MCF 10A (cell line): Measurements from ENCODE around the gene KCNJ3. TPM values are rescaled to one million over a fixed set of nuclear protein-coding genes. Genes with fewer than 3 reads are reported as not detected.

Experiments used
- BruUV-seq: library from RNA; stranded (reverse); fragments of 400-500 nt; replicated peaks from 2 replicates; lab custom pipeline; 2021; lab: Mats Ljungman, UMichigan
- CTCF ChIA-PET: fragments of 300-600 bp; sonication (Branson Sonifier 250); formaldehyde crosslinking; extraction: SDS; loops from one replicate; lab custom pipeline; 2021; ENCODE audit warnings: antibody characterized with exemption, inconsistent platforms; lab: Yijun Ruan, JAX
- POLR2A ChIA-PET: fragments of 300-600, 350-650 bp; sonication (Branson Sonifier 250); formaldehyde crosslinking; extraction: SDS; loops from one replicate; lab custom pipeline; 2020; ENCODE audit warnings: antibody characterized with exemption, inconsistent platforms; lab: Yijun Ruan, JAX
- DNase-seq: peaks from one replicate; pipeline ENCODE4 v3.0.0-alpha.2; 2018; ENCODE audit not compliant: unreplicated experiment
- H3K27ac Mint-ChIP-seq: one replicate; pipeline ENCODE4 v1.8.0; 2022; ENCODE audit warnings: mild to moderate bottlenecking, low read depth, mixed read lengths; ENCODE audit not compliant: unreplicated experiment
- H3K27me3 Mint-ChIP-seq: one replicate; pipeline ENCODE4 v1.8.0; 2022; ENCODE audit warnings: mixed read lengths; ENCODE audit not compliant: insufficient read depth, unreplicated experiment
- H3K36me3 Mint-ChIP-seq: one replicate; pipeline ENCODE4 v1.8.0; 2022; ENCODE audit warnings: mild to moderate bottlenecking, moderate library complexity, mixed read lengths; ENCODE audit not compliant: insufficient read depth, unreplicated experiment
- H3K4me1 Mint-ChIP-seq: one replicate; pipeline ENCODE4 v1.8.0; 2022; ENCODE audit warnings: mixed read lengths; ENCODE audit not compliant: insufficient read depth, unreplicated experiment
- H3K4me3 Mint-ChIP-seq: one replicate; pipeline ENCODE4 v1.8.0; 2022; ENCODE audit warnings: mild to moderate bottlenecking, moderate library complexity, mixed read lengths; ENCODE audit not compliant: unreplicated experiment
- H3K9me3 Mint-ChIP-seq: one replicate; pipeline ENCODE4 v1.8.0; 2022; ENCODE audit warnings: mixed read lengths; ENCODE audit not compliant: unreplicated experiment
- intact Hi-C: fragments of 100-400 bp; cut with micrococcal nuclease; formaldehyde crosslinking; loops from 2 replicates; pipeline ENCODE4 v1.14.1; 2022
- total RNA-seq: library from RNA; stranded (reverse); gene quantifications from 2 replicates; pipeline ENCODE4 v1.2.3, GENCODE V29; 2022
- TF ChIP-seq, protein P1 (sequence below): fragments of 200-600 bp; IDR thresholded peaks from one replicate; pipeline ENCODE4 v1.8.0; 2022; ENCODE audit warnings: antibody characterized with exemption, mild to moderate bottlenecking; ENCODE audit not compliant: unreplicated experiment

KCNJ3 gene
- total RNA-seq, 1 experiment from 2014 or later: not detected

DNA sequence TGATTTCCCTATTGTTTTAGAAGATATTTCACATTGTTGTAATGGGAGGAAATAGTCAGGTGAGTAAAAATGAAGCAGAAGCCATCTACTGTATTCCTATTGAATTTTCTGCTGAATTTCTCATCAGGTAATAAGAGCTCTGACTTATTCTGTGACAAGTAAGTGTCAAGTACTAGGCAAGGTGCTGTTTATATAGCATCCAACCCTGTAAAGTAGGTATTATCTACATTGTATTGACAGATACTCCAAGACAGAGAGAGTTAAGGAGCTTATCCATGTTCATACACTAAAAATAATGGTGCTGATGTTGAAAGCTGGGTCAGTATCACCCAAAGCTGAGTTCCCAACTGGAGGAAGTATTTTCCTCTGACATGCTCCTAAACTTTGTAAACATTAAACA is 106.0 kb downstream of the KCNJ3 start:
- H3K4me3 Mint-ChIP-seq: no peak overlapping the region
- BruUV-seq: no TSS peak
- no peak for DNase-seq
- no peaks in the 10 kb centered on the region for H3K36me3 Mint-ChIP-seq
- H3K27me3 Mint-ChIP-seq: peaks cover 50% of the 10 kb centered on the region
- intact Hi-C loops: no loop called here
- H3K9me3 Mint-ChIP-seq: no peaks in the 10 kb centered on the region
- H3K4me1 Mint-ChIP-seq: no peaks in the 10 kb centered on the region
- TF ChIP-seq, protein P1, sequence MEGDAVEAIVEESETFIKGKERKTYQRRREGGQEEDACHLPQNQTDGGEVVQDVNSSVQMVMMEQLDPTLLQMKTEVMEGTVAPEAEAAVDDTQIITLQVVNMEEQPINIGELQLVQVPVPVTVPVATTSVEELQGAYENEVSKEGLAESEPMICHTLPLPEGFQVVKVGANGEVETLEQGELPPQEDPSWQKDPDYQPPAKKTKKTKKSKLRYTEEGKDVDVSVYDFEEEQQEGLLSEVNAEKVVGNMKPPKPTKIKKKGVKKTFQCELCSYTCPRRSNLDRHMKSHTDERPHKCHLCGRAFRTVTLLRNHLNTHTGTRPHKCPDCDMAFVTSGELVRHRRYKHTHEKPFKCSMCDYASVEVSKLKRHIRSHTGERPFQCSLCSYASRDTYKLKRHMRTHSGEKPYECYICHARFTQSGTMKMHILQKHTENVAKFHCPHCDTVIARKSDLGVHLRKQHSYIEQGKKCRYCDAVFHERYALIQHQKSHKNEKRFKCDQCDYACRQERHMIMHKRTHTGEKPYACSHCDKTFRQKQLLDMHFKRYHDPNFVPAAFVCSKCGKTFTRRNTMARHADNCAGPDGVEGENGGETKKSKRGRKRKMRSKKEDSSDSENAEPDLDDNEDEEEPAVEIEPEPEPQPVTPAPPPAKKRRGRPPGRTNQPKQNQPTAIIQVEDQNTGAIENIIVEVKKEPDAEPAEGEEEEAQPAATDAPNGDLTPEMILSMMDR: no peak
- CTCF ChIA-PET: interaction anchor here (0.6 kb wide), 1 partner anchor 407 kb away, joined by 3 read pairs; no protein-coding TSS in a partner anchor
- POLR2A ChIA-PET: no interaction called here
- H3K27ac Mint-ChIP-seq: no peak overlapping the region

DNA sequence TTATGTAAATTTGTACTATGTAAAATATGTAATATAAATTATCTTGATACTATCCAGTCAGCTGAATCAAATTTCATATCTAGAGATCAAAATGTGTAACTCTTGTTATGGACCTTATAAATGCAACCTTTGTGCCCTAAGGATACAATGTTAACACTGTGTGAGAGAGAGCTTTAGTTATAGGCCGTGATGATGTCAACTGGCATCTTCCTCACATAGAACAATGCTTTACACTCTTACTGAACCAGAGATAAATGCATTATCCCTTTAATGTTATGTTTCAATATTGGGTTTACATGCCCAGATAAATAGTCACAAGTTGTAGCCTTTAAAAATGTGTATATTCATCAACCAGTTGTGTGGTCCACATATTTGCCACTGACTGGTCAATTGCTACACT is 115.1 kb downstream of the KCNJ3 start:
- no TSS peak for BruUV-seq
- no peak for DNase-seq

DNA sequence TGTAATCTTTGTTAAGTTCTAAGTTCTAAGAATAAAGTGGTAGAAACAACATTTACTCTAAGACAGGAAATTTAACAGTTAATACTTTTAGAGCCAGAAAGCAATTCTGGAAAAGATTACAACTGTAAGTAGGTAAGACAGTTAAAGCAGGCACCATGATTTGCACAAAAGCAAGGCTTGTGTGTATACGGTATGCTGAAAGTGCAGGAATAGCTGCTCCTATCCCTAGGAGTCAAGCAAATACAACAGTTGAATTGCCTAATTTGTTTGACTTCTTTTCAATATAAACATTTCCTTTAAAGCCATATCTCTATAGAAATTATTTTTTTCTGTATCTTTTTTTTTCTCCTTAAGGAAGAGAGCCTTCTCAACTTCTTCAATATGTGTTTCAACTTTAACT is 116.4 kb downstream of the KCNJ3 start:
- ChIA-PET CTCF (no interaction called here), POLR2A (no interaction called here)
- H3K27ac Mint-ChIP-seq: no peak overlapping the region
- no peaks in the 10 kb centered on the region for H3K4me1 Mint-ChIP-seq
- TF ChIP-seq, protein P1: no peak
- no peak for DNase-seq
- no peaks in the 10 kb centered on the region for H3K36me3 Mint-ChIP-seq
- intact Hi-C loops: no loop called here
- no TSS peak for BruUV-seq
- no peak overlapping the region for H3K4me3 Mint-ChIP-seq
- peaks cover 9% of the 10 kb centered on the region for H3K27me3 Mint-ChIP-seq
- H3K9me3 Mint-ChIP-seq: no peaks in the 10 kb centered on the region

More for the DNA sequence above, 115.1 kb downstream of the KCNJ3 start:
- CTCF ChIA-PET: interaction anchor here (0.7 kb wide), 1 partner anchor 10 kb away, joined by 3 read pairs; no protein-coding TSS in a partner anchor
- Mint-ChIP-seq H3K9me3 (no peaks in the 10 kb centered on the region), H3K4me1 (no peaks in the 10 kb centered on the region), H3K27me3 (peaks cover 11% of the 10 kb centered on the region), H3K27ac (no peak overlapping the region), H3K36me3 (no peaks in the 10 kb centered on the region), H3K4me3 (no peak overlapping the region)
- POLR2A ChIA-PET: no interaction called here
- TF ChIP-seq, protein P1: no peak
- intact Hi-C loops: no loop called here

DNA sequence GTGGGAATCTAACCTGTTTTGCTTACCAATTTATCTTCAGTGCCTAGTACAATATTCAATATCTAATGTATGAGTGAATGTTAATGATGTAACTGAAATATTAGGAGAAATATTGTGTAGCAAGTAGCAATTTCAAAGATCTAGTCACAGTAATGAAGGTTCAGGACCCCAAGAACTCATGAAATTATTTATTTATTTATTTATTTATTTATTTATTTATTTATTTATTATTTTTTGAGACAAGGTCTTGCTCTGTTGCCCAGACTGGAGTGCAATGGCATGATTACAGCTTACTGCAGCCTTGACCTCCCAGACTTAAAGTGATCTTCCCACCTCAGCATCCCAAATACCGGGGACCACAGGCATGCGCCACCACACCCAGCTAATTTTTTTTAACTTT is 126.9 kb downstream of the KCNJ3 start:
- H3K4me1 Mint-ChIP-seq: no peaks in the 10 kb centered on the region
- DNase-seq: no peak
- BruUV-seq: no TSS peak
- TF ChIP-seq, protein P1: no peak
- peaks cover 12% of the 10 kb centered on the region for H3K27me3 Mint-ChIP-seq
- no peaks in the 10 kb centered on the region for H3K9me3 Mint-ChIP-seq
- no peaks in the 10 kb centered on the region for H3K36me3 Mint-ChIP-seq
- intact Hi-C loops: no loop called here
- CTCF ChIA-PET: interaction anchor here (0.6 kb wide), 1 partner anchor 234 kb away, joined by 5 read pairs; no protein-coding TSS in a partner anchor
- POLR2A ChIA-PET: no interaction called here
- no peak overlapping the region for H3K4me3 Mint-ChIP-seq
- no peak overlapping the region for H3K27ac Mint-ChIP-seq
